Measurements from ENCODE around the gene MYO1F.

GRCh38 chr19:8515317-8515716 lies 61.9 kb downstream of the MYO1F start:
- TF ChIP-seq EZH2 (IDR thresholded peaks at IDR 0.05; ENCODE audit: borderline replicate concordance, low read length) = no peak
- no peak for TF ChIP-seq CTCF (IDR thresholded peaks at IDR 0.05; ENCODE audit: low read length)

Measured in OCI-LY1 (cell line).